Neural cell (in vitro differentiated cells): Measurements from ENCODE around the gene CIB4.

Experiments used
- CTCF ChIP-seq: fragments of 450-650 bp; IDR thresholded peaks from 2 replicates; pipeline ENCODE4 v1.5.1; 2014; ENCODE audit warnings: antibody characterized with exemption, mild to moderate bottlenecking, moderate library complexity; ENCODE audit not compliant: poor library complexity, severe bottlenecking
- EP300 ChIP-seq: fragments of 450-650 bp; conservative IDR thresholded peaks from 2 replicates; pipeline ENCODE4 v1.6.1; 2014; ENCODE audit warnings: antibody characterized with exemption, mild to moderate bottlenecking, moderate library complexity; ENCODE audit not compliant: poor library complexity, severe bottlenecking
- EZH2 ChIP-seq: fragments of 200-600, 300-800 bp; shearing (Covaris generic), sonication (generic); IDR thresholded peaks from 2 replicates; pipeline ENCODE4 v1.6.1; 2014; ENCODE audit warnings: antibody characterized with exemption, low read length, borderline replicate concordance, mild to moderate bottlenecking; ENCODE audit not compliant: insufficient read depth, poor library complexity, severe bottlenecking
- MXI1 ChIP-seq: fragments of 450-650 bp; conservative IDR thresholded peaks from 2 replicates; pipeline ENCODE4 v1.6.1; 2014; ENCODE audit warnings: antibody characterized with exemption, mild to moderate bottlenecking; ENCODE audit not compliant: poor library complexity, severe bottlenecking

DNA sequence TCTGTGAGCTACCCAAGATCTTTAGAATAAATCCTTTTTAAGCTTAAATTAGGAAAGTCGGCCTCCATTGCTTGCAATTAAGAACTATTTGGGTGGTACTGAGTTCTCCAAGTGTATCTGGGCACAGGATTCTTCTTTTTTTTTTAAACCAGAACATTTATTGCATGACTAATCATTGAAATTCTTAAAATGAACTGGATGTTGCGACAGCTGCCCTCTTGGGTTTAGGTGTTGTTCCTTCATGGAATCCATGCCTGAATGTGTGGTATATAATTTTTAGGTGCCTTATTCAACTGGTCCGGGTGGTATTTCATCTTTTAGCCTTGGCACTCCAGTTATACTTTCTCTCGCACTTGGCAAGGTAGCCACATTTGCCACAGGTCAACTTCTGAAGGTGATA lies 36.9 kb upstream of the CIB4 start:
- TF ChIP-seq CTCF (no peak), EZH2 (no peak), EP300 (no peak), MXI1 (no peak)
